CD1c-positive myeloid dendritic cell (primary cell): Measurements from ENCODE around the gene SPDYE2.
A peak's percentile ranks its signal among the peaks of the same experiment; 100 is the strongest.
"Not testable (repeated sequence)": the region's sequence is repeated elsewhere in the genome, so short reads cannot be mapped to it uniquely, and the experiment has no call there.

Source experiments
- DNase-seq: peaks from one replicate; pipeline ENCODE4 v3.0.0-alpha.2; 2016; ENCODE audit errors: extremely low spot score

SPDYE2 gene

DNA sequence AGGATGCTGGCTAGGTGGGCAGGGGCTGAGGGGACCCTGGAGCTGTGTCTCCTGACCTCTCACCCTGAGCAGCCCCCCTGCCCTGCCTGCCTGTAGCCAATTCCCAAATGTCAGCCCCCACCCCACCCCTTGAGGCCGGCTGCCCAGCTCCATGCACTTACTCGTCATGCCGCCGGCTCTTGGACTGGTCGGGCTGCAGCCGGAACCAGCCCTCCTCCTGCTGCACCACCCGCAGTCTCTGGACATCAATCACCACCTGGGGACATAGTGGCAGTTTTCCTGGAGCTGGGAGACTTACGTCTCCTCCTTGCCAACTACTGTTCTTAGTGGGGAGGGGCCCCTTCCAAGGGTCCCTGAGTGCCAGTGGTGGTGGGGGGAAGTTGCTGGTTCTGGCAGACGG, 48.7 kb downstream of the SPDYE2 start:
- DNase-seq, result not testable (repeated sequence)

DNA sequence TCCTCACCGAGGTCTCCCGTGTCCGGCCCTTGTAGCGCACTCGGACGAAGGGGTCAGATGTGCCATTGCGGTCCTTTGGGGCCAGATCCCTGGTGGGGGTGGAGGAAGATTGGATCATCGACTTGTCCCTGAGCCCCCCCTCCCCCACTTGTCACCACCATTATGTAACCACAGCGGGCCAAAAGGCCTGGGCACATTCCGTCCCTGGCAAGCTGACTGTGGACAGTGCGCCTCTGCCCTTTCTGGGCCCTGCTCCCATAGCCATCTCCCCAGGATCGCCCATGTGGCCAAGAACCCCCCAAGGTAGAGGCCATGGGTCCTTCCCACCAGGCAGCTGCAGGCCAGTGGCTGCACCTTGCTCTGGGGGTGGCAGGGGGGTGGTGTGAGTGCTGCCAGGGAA, 51.3 kb downstream of the SPDYE2 start:
- not testable (repeated sequence) for DNase-seq

DNA sequence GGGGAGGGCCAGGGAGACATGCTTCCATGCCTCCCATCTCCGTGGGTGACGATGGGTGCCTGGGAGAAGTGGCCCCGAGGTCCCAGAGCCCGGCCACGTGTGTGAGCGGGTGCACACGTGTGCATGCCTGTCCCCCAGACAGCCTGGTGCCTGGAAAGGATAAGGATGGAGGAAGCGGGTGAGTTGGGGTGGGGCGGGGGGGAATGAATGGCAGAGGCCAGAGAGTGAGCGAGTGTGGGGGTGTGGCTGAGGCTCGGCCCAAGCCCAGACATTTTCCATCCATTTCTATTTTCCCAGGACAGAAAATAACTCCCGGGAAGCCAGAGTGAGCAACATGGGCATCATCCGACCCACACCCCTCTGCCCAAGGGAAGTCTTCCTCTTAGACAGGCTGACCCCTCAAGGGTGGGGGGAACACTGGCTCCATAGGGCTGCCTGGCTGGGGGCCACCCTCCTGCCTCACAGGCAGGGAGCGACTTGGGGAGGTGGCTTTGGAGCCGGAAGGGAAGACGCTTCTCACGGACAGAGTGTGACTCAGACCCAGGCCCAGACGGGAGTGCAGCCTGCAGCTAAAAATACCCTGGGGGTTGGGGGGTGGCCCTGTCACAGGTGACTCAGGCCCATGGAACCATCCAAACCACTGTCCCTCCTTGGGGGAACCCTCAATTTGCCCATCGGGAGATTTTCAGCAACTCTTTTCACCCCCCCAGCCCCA, 53.6 kb downstream of the SPDYE2 start:
- DNase-seq, result not testable (repeated sequence)

DNA sequence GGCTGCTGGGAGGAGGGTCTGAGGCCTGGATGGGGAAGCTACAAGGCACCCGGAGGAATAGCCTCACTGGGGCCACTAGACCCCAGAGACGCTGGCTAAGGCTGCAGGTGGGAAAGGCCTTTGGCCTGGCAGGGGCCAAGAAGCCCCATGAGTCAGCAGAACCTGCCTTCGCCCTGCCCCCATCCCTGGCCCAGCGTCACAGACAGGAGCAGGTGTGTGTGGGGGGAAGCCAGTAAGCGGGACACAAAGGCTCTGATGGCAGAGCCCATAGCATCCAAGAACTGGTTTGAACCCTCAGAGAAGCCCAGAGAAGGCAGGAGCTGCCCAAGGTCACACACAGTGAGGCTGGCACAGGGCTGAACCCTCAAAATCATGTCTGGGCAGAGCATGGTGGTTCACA, 55.8 kb downstream of the SPDYE2 start:
- not testable (repeated sequence) for DNase-seq

DNA sequence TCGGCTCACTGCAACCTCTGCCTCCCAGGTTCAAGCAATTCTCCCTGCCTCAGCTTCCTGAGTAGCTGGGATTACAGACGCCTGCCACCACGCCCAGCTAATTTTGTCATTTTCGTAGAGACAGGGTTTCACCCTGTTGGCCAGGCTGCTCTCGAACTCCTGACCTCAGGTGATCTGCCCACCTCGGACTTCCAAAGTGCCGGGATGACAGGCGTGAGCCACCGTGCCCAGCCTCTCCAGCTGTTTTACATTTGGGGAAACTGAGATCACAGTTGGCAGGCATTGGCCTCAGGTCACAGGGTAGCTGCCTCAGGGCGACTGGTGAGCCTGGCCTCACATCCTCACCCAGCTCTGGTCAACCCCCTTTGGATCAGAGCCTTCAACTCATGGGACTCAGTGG, 58.7 kb downstream of the SPDYE2 start:
- not testable (repeated sequence) for DNase-seq

DNA sequence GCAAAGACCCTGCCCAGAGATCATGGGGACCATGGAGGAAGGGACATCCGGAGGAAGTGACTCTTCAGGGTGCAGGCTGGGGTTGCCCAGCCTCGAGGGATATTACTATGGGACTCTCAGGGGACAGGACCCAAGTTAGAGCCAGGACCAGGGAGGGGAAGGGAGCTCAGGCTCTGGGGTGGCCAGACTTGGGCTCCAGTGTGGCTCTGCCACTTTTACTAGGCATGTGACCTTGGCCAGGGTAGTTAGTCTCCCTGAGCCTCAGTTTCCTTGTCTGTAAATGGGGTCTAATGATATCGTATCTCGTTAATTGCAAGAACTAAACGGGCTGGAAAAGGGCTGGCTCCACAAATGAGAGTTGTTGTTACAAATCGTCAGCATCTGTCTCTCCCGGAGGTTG, 59.4 kb downstream of the SPDYE2 start:
- DNase-seq, result not testable (repeated sequence)

DNA sequence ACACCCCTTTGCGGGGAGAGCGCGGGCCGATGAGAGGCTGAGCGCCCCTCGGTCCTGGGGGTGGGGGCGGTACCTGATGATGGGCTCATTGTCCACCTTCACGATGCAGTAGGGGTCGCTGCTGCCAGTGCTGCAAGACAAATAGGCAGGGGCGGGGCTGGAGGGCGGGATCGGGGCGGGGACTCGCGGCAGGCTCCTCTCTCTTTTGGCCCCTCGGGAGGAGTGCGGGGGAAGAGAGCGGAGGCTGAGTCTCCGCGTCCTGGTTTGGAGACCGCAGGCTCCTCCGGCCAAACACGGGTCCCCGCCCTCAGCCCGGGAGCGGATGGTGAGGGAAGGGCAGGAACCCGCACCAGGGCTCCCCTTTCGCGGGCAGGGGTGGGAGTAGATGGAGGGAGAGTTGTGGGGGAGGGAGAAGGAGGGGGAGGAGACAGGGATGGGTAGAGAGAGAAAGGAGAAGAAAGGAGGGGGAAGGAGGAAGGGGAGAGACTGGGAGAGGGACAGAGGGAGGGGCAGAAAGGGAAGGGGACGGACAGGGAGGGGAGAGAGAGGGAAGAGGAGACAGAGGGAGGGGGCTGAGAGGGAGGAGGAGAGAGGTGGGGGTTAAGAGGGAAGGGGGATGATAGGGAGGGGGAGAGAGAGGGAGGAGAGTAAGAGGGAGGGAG, 60.1 kb downstream of the SPDYE2 start:
- DNase-seq, result not testable (repeated sequence)

DNA sequence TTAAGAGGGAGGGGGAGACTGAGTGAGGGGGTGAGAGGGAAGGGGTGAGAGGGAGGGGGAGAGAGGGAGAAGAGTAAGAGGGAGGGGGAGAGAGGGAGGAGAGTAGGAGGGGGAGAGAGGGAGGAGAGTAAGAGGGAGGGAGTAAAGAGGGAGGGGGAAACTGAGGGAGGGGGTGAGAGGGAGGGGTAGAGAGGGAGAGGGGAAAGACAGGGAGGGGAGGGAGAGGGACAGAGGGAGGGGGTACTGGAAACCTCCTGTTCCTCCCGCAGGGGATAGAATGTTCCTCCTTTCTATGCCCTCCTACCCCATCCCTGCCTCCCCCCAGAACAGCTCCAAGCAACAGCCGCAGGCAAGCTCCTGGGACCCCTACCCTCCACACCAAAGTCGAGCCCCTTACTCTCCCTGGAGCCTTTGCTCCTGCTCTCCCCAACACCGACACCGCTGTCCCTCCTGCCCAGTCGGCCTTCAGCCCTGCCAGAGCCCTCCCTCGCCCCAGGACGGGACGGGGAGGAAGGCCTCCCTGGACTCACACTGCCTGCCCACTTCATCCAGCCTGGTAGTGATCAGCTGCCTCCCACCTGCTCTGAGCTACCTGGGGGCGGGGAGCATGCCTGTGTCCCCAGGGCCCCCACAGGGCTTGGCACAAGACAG, 60.8 kb downstream of the SPDYE2 start:
- DNase-seq, result peak; percentile 34
